Activated CD4-positive, alpha-beta T cell treated with anti-CD3 and anti-CD28 coated beads, Interleukin-2, amount 10 ng/mL, durations not matched to agents 24 days and 14 days (primary cell): ENCODE results near the gene RPA3. TPM values are rescaled to one million over a fixed set of nuclear protein-coding genes. Genes with fewer than 3 reads are reported as not detected.
A peak's percentile ranks its signal among the peaks of the same experiment; 100 is the strongest.

Experiments
- DNase-seq: peaks from one replicate; pipeline ENCODE4 v3.0.0; 2022
- H3K27ac Mint-ChIP-seq: one replicate; pipeline ENCODE4 v1.8.0; 2022; ENCODE audit warnings: mild to moderate bottlenecking, mixed read lengths
- H3K27me3 Mint-ChIP-seq: one replicate; pipeline ENCODE4 v1.8.0; 2022; ENCODE audit warnings: mixed read lengths
- H3K36me3 Mint-ChIP-seq: one replicate; pipeline ENCODE4 v1.8.0; 2022; ENCODE audit warnings: low read depth, mild to moderate bottlenecking, mixed read lengths
- H3K4me1 Mint-ChIP-seq: one replicate; pipeline ENCODE4 v1.8.0; 2021; ENCODE audit warnings: mixed read lengths
- H3K4me3 Mint-ChIP-seq: one replicate; pipeline ENCODE4 v1.8.0; 2022; ENCODE audit warnings: mild to moderate bottlenecking, moderate library complexity, mixed read lengths
- H3K9me3 Mint-ChIP-seq: one replicate; pipeline ENCODE4 v1.8.0; 2021; ENCODE audit warnings: mixed read lengths
- intact Hi-C: fragments of 100-400 bp; cut with micrococcal nuclease; formaldehyde crosslinking; loops from one replicate; pipeline ENCODE4 v1.15.1; 2023
- total RNA-seq: library from RNA; stranded (reverse); gene quantifications from 2 replicates; pipeline ENCODE4 v1.2.3, GENCODE V29; 2022

RPA3 gene
- total RNA-seq, 1 donor from 2014 or later = 93.0 TPM

DNA sequence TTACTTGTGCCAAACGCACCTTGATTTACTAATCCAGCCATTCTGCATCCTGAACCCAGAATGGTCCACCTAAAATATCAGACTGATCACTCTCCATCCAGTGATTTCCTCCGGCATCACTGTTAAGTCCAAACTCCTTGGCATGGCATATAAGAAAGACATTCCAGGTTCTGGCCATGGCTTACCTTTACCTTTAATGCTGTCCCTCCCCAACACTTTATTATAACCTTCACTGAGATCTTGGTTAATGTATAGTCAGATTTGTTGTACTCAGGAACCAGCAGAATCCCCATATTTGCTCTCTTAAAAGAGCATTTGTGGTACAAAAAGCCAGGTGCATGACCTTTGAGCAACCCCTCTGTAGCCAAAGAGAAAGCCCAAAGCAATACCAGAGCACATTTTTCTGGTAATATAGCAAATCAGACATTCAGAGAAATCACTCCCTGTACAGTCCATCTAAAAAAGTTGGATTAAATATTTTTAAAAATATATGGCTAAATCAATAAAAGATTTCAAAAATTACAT lies 67.7 kb downstream of the RPA3 start:
- no peak overlapping the region for H3K27ac Mint-ChIP-seq
- intact Hi-C loops = no loop called here
- H3K4me1 Mint-ChIP-seq = peaks cover 13% of the 10 kb centered on the region
- H3K9me3 Mint-ChIP-seq = no peaks in the 10 kb centered on the region
- no peak for DNase-seq
- no peak overlapping the region for H3K4me3 Mint-ChIP-seq
- H3K27me3 Mint-ChIP-seq = no peaks in the 10 kb centered on the region
- H3K36me3 Mint-ChIP-seq = peaks cover 3% of the 10 kb centered on the region

DNA sequence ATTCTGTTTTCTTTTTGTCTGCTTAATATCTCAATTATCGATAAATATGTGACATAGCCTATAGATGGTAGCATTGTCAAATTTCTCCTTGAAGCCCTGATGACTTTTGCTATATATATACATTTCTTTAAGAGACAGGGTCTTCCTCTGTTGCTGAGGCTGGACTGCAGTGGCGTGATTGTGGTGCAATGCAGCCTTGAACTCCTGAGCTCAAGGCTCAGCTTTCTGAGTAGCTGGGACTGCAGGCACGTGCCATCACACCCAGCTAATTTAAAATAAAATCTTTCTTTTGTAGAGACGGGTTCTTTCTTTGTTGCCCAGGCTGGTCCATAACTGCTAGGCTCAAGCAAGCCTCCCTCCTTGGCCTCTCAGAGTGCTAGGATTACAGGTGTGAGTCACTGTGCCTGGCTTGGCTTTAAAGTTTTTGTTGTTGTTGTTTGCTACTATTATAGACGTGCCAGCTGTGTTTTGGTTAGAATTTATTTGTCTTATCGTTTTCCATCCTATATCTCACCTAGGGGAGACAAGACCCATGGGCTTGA lies 70.8 kb downstream of the RPA3 start:
- H3K4me3 Mint-ChIP-seq = no peak overlapping the region
- no peaks in the 10 kb centered on the region for H3K27me3 Mint-ChIP-seq
- DNase-seq = no peak
- peaks cover 16% of the 10 kb centered on the region for H3K4me1 Mint-ChIP-seq
- no peak overlapping the region for H3K27ac Mint-ChIP-seq
- H3K36me3 Mint-ChIP-seq = peaks cover 9% of the 10 kb centered on the region
- no peaks in the 10 kb centered on the region for H3K9me3 Mint-ChIP-seq
- intact Hi-C loops = no loop called here

GRCh38 chr7:7642081-7642480 lies 76.3 kb downstream of the RPA3 start:
- peaks cover 31% of the 10 kb centered on the region for H3K4me1 Mint-ChIP-seq
- H3K36me3 Mint-ChIP-seq = peaks cover 16% of the 10 kb centered on the region
- H3K4me3 Mint-ChIP-seq = peak overlapping the region; percentile 97
- intact Hi-C loops = no loop called here
- H3K9me3 Mint-ChIP-seq = no peaks in the 10 kb centered on the region
- no peaks in the 10 kb centered on the region for H3K27me3 Mint-ChIP-seq
- H3K27ac Mint-ChIP-seq = peak overlapping the region; percentile 97
- DNase-seq = no peak

DNA sequence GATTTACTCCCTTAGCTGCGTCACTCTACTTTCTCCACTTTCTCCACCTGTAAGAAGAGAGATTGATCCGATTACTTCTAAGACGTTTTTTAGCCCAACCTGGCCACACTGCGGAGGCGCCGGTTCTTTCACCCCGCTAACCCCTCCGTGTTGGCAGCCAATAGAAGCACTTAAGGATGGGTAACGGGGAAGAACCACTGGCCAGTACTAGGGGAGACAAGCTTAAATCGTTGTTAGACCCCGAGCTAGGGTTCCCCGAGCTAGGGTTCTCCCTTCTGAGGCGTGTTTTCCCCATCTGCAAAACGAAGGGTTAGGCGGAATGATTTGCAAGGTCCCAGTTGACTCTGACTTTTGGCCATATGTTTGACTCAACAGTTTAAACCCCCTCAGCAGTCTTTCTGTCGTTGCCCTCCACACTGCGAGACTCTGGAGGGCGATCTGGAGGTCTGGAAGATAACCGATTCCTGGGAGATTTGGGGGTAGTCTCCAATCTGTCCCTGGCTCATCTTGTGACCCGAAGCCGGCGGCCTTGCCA lies 77.2 kb downstream of the RPA3 start:
- intact Hi-C loops = loop anchor here (1.0 to 2.0 kb wide), 5 partner anchors 40 to 536 kb away; no protein-coding TSS in a partner anchor
- peaks cover 31% of the 10 kb centered on the region for H3K4me1 Mint-ChIP-seq
- H3K36me3 Mint-ChIP-seq = peaks cover 20% of the 10 kb centered on the region
- no peaks in the 10 kb centered on the region for H3K27me3 Mint-ChIP-seq
- H3K9me3 Mint-ChIP-seq = no peaks in the 10 kb centered on the region
- peak overlapping the region; percentile 97 for H3K27ac Mint-ChIP-seq
- H3K4me3 Mint-ChIP-seq = peak overlapping the region; percentile 97
- no peak for DNase-seq

- Mint-ChIP-seq H3K27ac (peak within 1 kb of the TSS; percentile 97), H3K36me3 (peaks cover 21% of the 10 kb centered on the region), H3K4me3 (peak within 1 kb of the TSS; percentile 97), H3K4me1 (peaks cover 31% of the 10 kb centered on the region), H3K9me3 (no peaks in the 10 kb centered on the region), H3K27me3 (no peaks in the 10 kb centered on the region)
- peak; percentile 99 for DNase-seq
- intact Hi-C loops = loop anchor here (1.0 to 2.0 kb wide), 10 partner anchors 31 to 536 kb away; partner anchors contain the start of genes C1GALT1 and GLCCI1
Observed at GRCh38 chr7:7640221-7641128, 77.9 kb downstream of the RPA3 start, which contains the start of gene UMAD1. TSS of gene UMAD1 (plus strand) at chr7:7640752. CDS start at chr7:7673372, 32,620 bp downstream.

- H3K36me3 Mint-ChIP-seq = peaks cover 21% of the 10 kb centered on the region
- peak; percentile 84 for DNase-seq
- H3K4me1 Mint-ChIP-seq = peaks cover 31% of the 10 kb centered on the region
- peak overlapping the region; percentile 97 for H3K4me3 Mint-ChIP-seq
- no peaks in the 10 kb centered on the region for H3K27me3 Mint-ChIP-seq
- intact Hi-C loops = loop anchor here (1.0 to 2.0 kb wide), 10 partner anchors 31 to 537 kb away; partner anchors contain the start of genes C1GALT1 and GLCCI1
- no peaks in the 10 kb centered on the region for H3K9me3 Mint-ChIP-seq
- peak overlapping the region; percentile 97 for H3K27ac Mint-ChIP-seq
Observed at GRCh38 chr7:7639847-7640220, 78.6 kb downstream of the RPA3 start.

DNA sequence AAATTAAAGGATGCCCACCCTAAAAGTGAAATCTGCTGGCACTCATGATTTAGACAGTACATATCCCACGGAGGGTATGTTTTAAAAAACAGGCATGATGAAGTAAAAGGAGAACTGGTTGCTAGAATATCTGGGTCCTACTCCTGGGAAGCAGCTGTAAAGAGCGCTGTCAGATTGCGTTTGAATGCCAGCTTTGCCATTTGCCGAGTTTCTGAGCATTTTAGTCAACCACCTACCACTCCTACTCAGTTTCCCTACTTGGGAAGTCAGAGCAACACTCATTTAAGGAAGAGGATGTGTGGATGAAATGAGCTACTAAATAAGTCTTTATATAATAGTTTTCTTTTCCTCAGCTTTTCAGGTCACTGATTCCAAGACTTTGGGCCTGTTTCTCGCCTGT lies 79.0 kb downstream of the RPA3 start:
- no peak for DNase-seq
- Mint-ChIP-seq H3K9me3 (no peaks in the 10 kb centered on the region), H3K4me3 (peak overlapping the region; percentile 97), H3K27me3 (no peaks in the 10 kb centered on the region), H3K27ac (peak overlapping the region; percentile 97), H3K4me1 (peaks cover 31% of the 10 kb centered on the region), H3K36me3 (peaks cover 21% of the 10 kb centered on the region)
- intact Hi-C loops = loop anchor here (2.0 kb wide), 1 partner anchor 381 kb away; no protein-coding TSS in a partner anchor

- H3K4me3 Mint-ChIP-seq = no peak overlapping the region
- DNase-seq = no peak
- peaks cover 11% of the 10 kb centered on the region for H3K36me3 Mint-ChIP-seq
- H3K27ac Mint-ChIP-seq = no peak overlapping the region
- H3K4me1 Mint-ChIP-seq = no peaks in the 10 kb centered on the region
- peaks cover 2% of the 10 kb centered on the region for H3K27me3 Mint-ChIP-seq
- intact Hi-C loops = no loop called here
- H3K9me3 Mint-ChIP-seq = peaks cover 10% of the 10 kb centered on the region
Observed at GRCh38 chr7:7630626-7631329, 87.6 kb downstream of the RPA3 start.

DNA sequence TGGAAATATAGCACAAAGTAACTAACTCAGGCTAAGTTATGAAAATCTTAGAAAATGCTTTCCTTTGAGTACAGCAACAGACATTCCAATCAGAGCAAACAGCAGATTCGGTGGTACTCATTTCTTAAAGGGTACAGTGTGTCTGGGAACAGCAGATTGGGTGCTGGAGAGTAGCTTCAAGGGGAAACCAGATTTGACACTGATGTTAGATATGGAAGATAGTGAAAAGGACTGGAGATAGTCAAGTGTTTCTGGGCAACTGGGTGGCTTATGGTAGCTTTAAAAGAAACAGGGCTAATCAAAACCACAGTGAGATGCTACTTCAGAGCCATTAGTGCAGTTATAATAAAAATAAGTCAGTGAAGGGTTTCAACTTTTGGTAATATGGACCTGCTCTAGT lies 89.9 kb downstream of the RPA3 start:
- Mint-ChIP-seq H3K27me3 (peaks cover 5% of the 10 kb centered on the region), H3K9me3 (peaks cover 10% of the 10 kb centered on the region), H3K4me3 (no peak overlapping the region), H3K36me3 (peaks cover 7% of the 10 kb centered on the region), H3K4me1 (no peaks in the 10 kb centered on the region), H3K27ac (no peak overlapping the region)
- intact Hi-C loops = no loop called here
- no peak for DNase-seq

DNA sequence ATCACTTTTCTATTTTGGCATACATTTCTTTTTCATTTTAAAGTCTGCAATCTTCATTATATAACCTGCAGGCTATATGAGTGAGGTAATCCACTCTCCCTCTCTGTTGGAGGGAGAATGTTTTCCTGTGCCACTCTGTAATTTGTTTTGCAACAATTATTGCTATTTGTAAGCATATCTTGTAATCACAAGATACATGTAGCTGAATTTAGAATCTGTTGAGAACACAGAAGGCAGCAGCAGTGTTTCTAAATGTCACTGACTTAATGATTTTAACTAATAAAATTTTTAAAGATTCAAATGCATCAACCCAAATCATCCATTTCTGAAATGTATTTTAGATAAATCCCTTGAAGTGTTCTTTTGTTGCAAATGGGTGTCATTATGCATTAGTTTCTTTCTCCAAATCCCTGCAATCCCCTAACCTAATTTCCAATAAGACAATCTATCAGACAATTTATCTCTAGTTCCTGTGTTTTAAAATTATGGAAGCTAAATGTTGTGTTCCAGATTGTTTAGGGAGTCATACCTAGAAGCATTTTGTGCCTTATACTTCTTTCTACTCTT lies 97.7 kb downstream of the RPA3 start:
- DNase-seq = no peak
- no peaks in the 10 kb centered on the region for H3K36me3 Mint-ChIP-seq
- H3K27ac Mint-ChIP-seq = no peak overlapping the region
- intact Hi-C loops = no loop called here
- peaks cover 6% of the 10 kb centered on the region for H3K4me1 Mint-ChIP-seq
- H3K9me3 Mint-ChIP-seq = no peaks in the 10 kb centered on the region
- H3K4me3 Mint-ChIP-seq = no peak overlapping the region
- peaks cover 5% of the 10 kb centered on the region for H3K27me3 Mint-ChIP-seq

GRCh38 chr7:7620236-7620635 lies 98.2 kb downstream of the RPA3 start:
- no peak overlapping the region for H3K27ac Mint-ChIP-seq
- H3K9me3 Mint-ChIP-seq = no peaks in the 10 kb centered on the region
- intact Hi-C loops = no loop called here
- H3K4me1 Mint-ChIP-seq = peaks cover 6% of the 10 kb centered on the region
- H3K4me3 Mint-ChIP-seq = no peak overlapping the region
- no peak for DNase-seq
- H3K36me3 Mint-ChIP-seq = no peaks in the 10 kb centered on the region
- peaks cover 5% of the 10 kb centered on the region for H3K27me3 Mint-ChIP-seq

DNA sequence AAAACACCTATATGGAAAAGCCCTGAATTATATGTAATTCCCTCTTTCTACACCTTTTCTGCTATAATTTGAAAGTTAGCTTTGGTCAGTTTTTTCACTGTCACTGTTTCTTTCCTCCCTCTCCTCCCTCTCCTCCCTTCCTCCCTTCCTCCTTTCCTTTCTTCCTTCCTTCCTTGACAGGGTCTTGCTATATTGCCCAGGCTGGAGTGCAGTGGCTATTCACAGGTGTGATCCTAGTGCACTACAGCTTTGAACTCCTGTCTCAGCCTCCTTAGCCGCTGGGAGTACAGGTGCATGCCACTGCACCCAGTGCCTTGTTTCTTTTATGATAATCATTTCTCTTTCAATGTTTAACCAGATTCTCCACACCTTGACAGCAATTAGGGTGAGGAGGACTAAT lies 100.0 kb downstream of the RPA3 start:
- intact Hi-C loops = no loop called here
- Mint-ChIP-seq H3K4me3 (no peak overlapping the region), H3K36me3 (no peaks in the 10 kb centered on the region), H3K27ac (no peak overlapping the region), H3K27me3 (peaks cover 2% of the 10 kb centered on the region), H3K9me3 (no peaks in the 10 kb centered on the region), H3K4me1 (peaks cover 6% of the 10 kb centered on the region)
- no peak for DNase-seq

DNA sequence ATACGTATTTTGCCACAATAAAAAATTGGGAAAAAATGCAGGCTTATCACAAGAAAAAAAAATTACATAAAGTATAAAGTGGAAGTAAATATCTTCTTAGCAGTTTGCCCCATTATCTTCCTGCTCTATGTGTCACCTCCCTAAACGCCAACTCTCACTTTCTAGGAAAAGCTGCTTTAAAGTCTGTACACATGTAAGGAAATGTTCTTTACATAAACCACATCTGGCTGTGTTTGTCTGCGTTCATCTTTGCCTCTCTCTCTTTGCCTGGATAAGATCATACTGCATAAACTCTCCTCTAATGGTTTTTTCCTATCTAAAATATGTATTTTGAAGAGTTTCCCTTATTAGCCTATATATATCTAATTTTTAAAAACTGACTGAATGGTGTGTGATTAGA lies 100.9 kb downstream of the RPA3 start:
- Mint-ChIP-seq H3K27me3 (peaks cover 2% of the 10 kb centered on the region), H3K4me1 (peaks cover 6% of the 10 kb centered on the region), H3K4me3 (no peak overlapping the region), H3K27ac (no peak overlapping the region), H3K36me3 (no peaks in the 10 kb centered on the region), H3K9me3 (no peaks in the 10 kb centered on the region)
- intact Hi-C loops = no loop called here
- DNase-seq = no peak
